Cardiac muscle cell (in vitro differentiated cells and primary cell): ENCODE data around the gene MPPED1. TPM values are rescaled to one million over a fixed set of nuclear protein-coding genes. Genes with fewer than 3 reads are reported as not detected.

ENCODE experiments used
- DNase-seq, 2 donors: peaks; one replicate each; pipeline versions ENCODE4 v3.0.0 to v3.0.0-alpha.2; 2010 to 2017; ENCODE audit warnings: low read depth in 1 of 2, low spot score in 1 of 2
- H3K27ac ChIP-seq: fragments of 200-600 bp; sonication (generic); 2 replicates; pipeline ENCODE4 v1.5.1; 2016
- H3K27me3 ChIP-seq: fragments of 200-600 bp; sonication (generic); 2 replicates; pipeline ENCODE4 v1.6.0; 2016; ENCODE audit warnings: control low read depth
- H3K36me3 ChIP-seq: fragments of 200-600 bp; sonication (generic); 2 replicates; pipeline ENCODE4 v1.5.1; 2016; ENCODE audit warnings: control low read depth
- H3K4me1 ChIP-seq: fragments of 200-600 bp; sonication (generic); 2 replicates; pipeline ENCODE4 v1.8.1; 2017; ENCODE audit warnings: low read depth, mild to moderate bottlenecking, mixed run types
- H3K4me3 ChIP-seq: fragments of 200-600 bp; sonication (generic); 2 replicates; pipeline ENCODE4 v1.5.1; 2016; ENCODE audit warnings: mild to moderate bottlenecking
- H3K9me3 ChIP-seq: fragments of 200-600 bp; sonication (generic); 2 replicates; pipeline ENCODE4 v1.5.1; 2017; ENCODE audit warnings: low read depth, mild to moderate bottlenecking, control low read depth
- polyA plus RNA-seq: library from polyadenylated mRNA; unstranded; fragments of >200 nt; fragmentation: Nextera tagmentation; extraction: Ambion mirVana; gene quantifications from 2 replicates; pipeline ENCODE4 v1.2.1, GENCODE V29; 2016
- total RNA-seq: library from RNA; depleted of rRNA; stranded (reverse); fragments of >200 nt; gene quantifications from 2 replicates; pipeline ENCODE4 v1.2.3, GENCODE V29; 2016
- TF ChIP-seq, protein P1 (sequence below): IDR thresholded peaks from 2 replicates; pipeline ENCODE4 v1.5.1; 2012; ENCODE audit warnings: low read depth, mild to moderate bottlenecking, low read length

Gene MPPED1
- total and polyA plus RNA-seq, 2 experiments from 2014 or later = 0.12 TPM; not detected in 1

GRCh38 chr22:43554259-43554636, 142.4 kb downstream of the MPPED1 start:
- TF ChIP-seq, protein P1, sequence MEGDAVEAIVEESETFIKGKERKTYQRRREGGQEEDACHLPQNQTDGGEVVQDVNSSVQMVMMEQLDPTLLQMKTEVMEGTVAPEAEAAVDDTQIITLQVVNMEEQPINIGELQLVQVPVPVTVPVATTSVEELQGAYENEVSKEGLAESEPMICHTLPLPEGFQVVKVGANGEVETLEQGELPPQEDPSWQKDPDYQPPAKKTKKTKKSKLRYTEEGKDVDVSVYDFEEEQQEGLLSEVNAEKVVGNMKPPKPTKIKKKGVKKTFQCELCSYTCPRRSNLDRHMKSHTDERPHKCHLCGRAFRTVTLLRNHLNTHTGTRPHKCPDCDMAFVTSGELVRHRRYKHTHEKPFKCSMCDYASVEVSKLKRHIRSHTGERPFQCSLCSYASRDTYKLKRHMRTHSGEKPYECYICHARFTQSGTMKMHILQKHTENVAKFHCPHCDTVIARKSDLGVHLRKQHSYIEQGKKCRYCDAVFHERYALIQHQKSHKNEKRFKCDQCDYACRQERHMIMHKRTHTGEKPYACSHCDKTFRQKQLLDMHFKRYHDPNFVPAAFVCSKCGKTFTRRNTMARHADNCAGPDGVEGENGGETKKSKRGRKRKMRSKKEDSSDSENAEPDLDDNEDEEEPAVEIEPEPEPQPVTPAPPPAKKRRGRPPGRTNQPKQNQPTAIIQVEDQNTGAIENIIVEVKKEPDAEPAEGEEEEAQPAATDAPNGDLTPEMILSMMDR = no peak
- H3K27ac ChIP-seq = no peak overlapping the region
- H3K4me3 ChIP-seq = no peak overlapping the region
- no peaks in the 10 kb centered on the region for H3K9me3 ChIP-seq
- no peaks in the 10 kb centered on the region for H3K27me3 ChIP-seq
- no peaks in the 10 kb centered on the region for H3K4me1 ChIP-seq
- H3K36me3 ChIP-seq = no peaks in the 10 kb centered on the region
- DNase-seq = no peak

DNA sequence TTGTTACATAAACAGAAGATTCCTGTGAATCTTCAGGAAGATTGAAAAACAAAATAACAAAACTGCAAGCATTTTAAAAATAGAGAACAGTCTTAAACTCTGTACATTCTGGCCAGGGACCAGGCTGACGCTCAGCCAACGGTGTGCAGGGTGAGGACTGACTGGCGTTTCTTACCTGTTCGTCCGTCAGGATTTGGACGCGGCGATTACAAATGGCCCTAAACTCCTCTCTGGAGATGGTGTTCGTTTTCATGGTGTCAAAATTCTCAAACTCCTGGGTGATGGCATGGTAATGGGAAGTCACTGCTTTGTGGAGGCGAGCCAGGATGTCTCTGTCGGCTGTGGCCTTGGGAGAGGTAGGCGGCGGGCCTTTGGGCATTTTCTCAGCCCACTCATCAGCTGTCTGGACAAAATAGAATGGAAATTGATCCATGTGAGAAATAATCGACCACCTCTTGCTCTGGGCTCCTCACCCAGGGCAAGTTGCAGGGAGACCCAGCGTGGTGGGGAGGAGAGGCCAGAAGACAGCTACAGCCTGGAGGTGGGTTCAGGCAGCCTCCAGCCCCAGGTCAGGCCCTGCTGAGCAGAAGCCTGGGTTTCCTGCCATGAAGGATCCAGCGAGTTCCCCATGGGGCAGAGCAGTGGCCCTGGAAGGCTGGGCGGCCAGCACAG, 143.0 kb downstream of the MPPED1 start:
- TF ChIP-seq, protein P1 = no peak
- no peak for DNase-seq
- no peak overlapping the region for H3K27ac ChIP-seq

DNA sequence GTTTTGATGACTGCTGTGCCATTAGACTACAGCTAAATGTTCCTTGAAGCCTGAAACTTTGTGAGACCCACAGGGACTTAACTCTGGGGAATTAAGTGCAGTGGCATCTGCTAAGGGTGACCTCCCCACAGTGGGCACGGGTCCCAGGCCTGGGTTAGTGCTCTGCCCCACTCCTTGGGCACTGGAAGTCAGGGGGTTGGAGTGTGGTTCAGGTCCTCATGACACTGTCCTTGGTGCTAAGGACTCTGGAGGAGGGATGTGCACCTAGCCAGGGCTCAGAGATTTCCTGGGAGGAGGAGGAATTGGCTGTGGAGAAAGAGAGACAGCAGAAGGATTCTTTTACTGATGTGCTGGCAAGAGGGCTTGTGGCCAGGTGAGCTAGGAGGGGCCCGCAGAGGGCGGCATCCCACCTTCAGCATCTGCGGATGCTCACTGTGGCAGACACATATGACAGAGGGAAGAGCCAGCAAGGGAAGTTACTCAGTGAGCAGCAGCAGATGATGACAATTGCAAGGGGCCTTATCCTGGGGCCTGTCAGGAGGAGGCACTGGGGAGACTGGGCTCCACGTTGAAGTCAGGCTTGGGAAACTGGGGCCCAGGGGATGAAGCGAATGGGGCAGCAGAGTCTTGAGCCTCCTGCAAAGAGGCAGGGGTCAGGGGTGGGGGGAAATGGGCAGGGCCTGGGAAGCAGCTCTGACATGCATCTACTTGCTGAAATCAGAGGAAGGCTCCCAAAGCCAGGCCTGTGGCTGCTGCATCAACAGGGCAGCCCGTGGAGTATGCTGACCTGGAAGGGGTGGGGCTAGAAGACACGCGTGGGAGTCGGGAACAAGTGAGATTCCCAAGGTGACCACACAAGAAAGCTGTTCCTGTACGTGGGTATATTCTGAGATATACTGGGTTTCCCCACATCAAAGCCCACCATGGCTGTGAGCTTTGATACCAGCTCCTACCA, 144.0 kb downstream of the MPPED1 start:
- no peak overlapping the region for H3K4me3 ChIP-seq
- no peaks in the 10 kb centered on the region for H3K36me3 ChIP-seq
- DNase-seq = no peak
- H3K9me3 ChIP-seq = no peaks in the 10 kb centered on the region
- TF ChIP-seq, protein P1 = no peak
- H3K27ac ChIP-seq = no peak overlapping the region
- H3K27me3 ChIP-seq = no peaks in the 10 kb centered on the region
- no peaks in the 10 kb centered on the region for H3K4me1 ChIP-seq

More for the DNA sequence above, 143.0 kb downstream of the MPPED1 start:
- no peaks in the 10 kb centered on the region for H3K27me3 ChIP-seq
- no peak overlapping the region for H3K4me3 ChIP-seq
- no peaks in the 10 kb centered on the region for H3K9me3 ChIP-seq
- H3K36me3 ChIP-seq = no peaks in the 10 kb centered on the region
- no peaks in the 10 kb centered on the region for H3K4me1 ChIP-seq

Other genes starting within 250 kb of the MPPED1 start
- 52.9 and 62.7 TPM in 2 replicates for gene TTLL12, start 224.9 kb upstream of the MPPED1 start, total RNA-seq
- 45.9 and 58.6 TPM in 2 replicates for gene TTLL12, start 224.9 kb upstream of the MPPED1 start, polyA plus RNA-seq
- 1.8 and 6.9 TPM in 2 replicates for gene SCUBE1, start 68.6 kb upstream of the MPPED1 start, total RNA-seq
- gene SCUBE1, start 68.6 kb upstream of the MPPED1 start, polyA plus RNA-seq = 2.1 and 8.7 TPM in 2 replicates